K562 (cell line): ENCODE measurements around the gene ITGAL. TPM values are rescaled to one million over a fixed set of nuclear protein-coding genes. Genes with fewer than 3 reads are reported as not detected.

Experiments
- ATAC-seq: fragments of 200-7000 bp; cut with Tn5 transposase; 3 replicates; pipeline ENCODE4 v1.9.1; 2020; ENCODE audit warnings: moderate library complexity
- BruUV-seq: library from RNA; stranded (reverse); fragments of 400-500 nt; replicated peaks from 2 replicates; lab custom pipeline; 2021; lab: Mats Ljungman, UMichigan
- CTCF ChIA-PET: fragments of 300-600 bp; formaldehyde crosslinking; extraction: SDS; loops from one replicate; lab custom pipeline; 2021; ENCODE audit warnings: low intra/inter-chr PET ratio; lab: Yijun Ruan, JAX
- POLR2A ChIA-PET: fragments of 300-600, 350-650 bp; sonication (Branson Sonifier 250); formaldehyde crosslinking; extraction: SDS; loops from one replicate; lab custom pipeline; 2021; ENCODE audit warnings: antibody characterized with exemption, inconsistent platforms; lab: Yijun Ruan, JAX
- DNase-seq, 4 experiments: peaks; one replicate each; pipeline versions ENCODE4 v3.0.0 to v3.0.0-alpha.2; 2011 to 2018; ENCODE audit warnings: low spot score in 3 of 4, mixed read lengths in 3 of 4; ENCODE audit errors: extremely low read depth in 1 of 4
- FAIRE-seq: peaks from 2 replicates; lab custom pipeline; 2011; peaks lifted over from hg19 to GRCh38; lab: Jason Lieb, UNC
- H2AFZ ChIP-seq: 2 replicates; pipeline ENCODE4 v1.6.0; 2011; ENCODE audit warnings: low read depth, low read length, control low read depth, inconsistent platforms
- H3K27ac ChIP-seq: fragments of 200-600 bp; 3 replicates; pipeline ENCODE4 v1.8.0; 2011; ENCODE audit warnings: low read depth, mild to moderate bottlenecking, control low read depth, inconsistent platforms, low read length, moderate library complexity, mixed read lengths; ENCODE audit errors: extremely low read depth
- H3K27me3 ChIP-seq, 2 experiments: fragments of 300-600 bp in 1 of 2; 2 replicates in 1 of 2; 3 replicates in 1 of 2; pipeline versions ENCODE4 v1.6.0 to v1.8.0; 2011; ENCODE audit warnings: inconsistent platforms in 2 of 2, low read length in 2 of 2, mild to moderate bottlenecking in 1 of 2, mixed read lengths in 1 of 2, moderate library complexity in 1 of 2; ENCODE audit not compliant: control insufficient read depth in 2 of 2, insufficient read depth in 2 of 2
- H3K36me3 ChIP-seq: fragments of 300-600 bp; 3 replicates; pipeline ENCODE4 v1.8.0; 2011; ENCODE audit warnings: mild to moderate bottlenecking, low read length, inconsistent platforms; ENCODE audit not compliant: control insufficient read depth, insufficient read depth
- H3K4me1 ChIP-seq, 2 experiments: fragments of 200-600 bp in 1 of 2; replicated peaks in 1 of 2; 2 replicates in 1 of 2; 3 replicates in 1 of 2; pipeline versions ENCODE4 v1.5.1 to v1.8.0; 2011; ENCODE audit warnings: inconsistent platforms in 2 of 2, low read length in 2 of 2, mild to moderate bottlenecking in 1 of 2, mixed read lengths in 1 of 2, moderate library complexity in 1 of 2; ENCODE audit not compliant: control insufficient read depth in 2 of 2, insufficient read depth in 2 of 2
- H3K4me2 ChIP-seq: 2 replicates; pipeline ENCODE4 v1.6.1; 2011; ENCODE audit warnings: low read length, control low read depth, inconsistent platforms, mixed read lengths; ENCODE audit not compliant: insufficient read depth
- H3K4me3 ChIP-seq: fragments of 200-600 bp; sonication (generic), shearing (Covaris generic); 2 replicates; pipeline ENCODE4 v1.5.1; 2016; ENCODE audit warnings: control low read depth, inconsistent platforms
- H3K79me2 ChIP-seq: fragments of 200-600 bp; 3 replicates; pipeline ENCODE4 v1.8.0; 2011; ENCODE audit warnings: low read length, inconsistent platforms; ENCODE audit not compliant: control insufficient read depth, insufficient read depth
- H3K9ac ChIP-seq, 2 experiments: 2 replicates each; pipeline versions ENCODE4 v1.6.0 to v1.6.1; 2011; ENCODE audit warnings: low read depth in 2 of 2, low read length in 2 of 2, control low read depth in 1 of 2, inconsistent platforms in 1 of 2, mild to moderate bottlenecking in 1 of 2, mixed read lengths in 1 of 2; ENCODE audit not compliant: insufficient read depth in 1 of 2
- H3K9me1 ChIP-seq: one replicate; pipeline ENCODE4 v1.6.0; 2011; ENCODE audit warnings: inconsistent platforms, mild to moderate bottlenecking, low read length, moderate library complexity; ENCODE audit not compliant: control insufficient read depth, insufficient read depth
- H3K9me3 ChIP-seq: replicated peaks from 2 replicates; pipeline ENCODE4 v1.5.1; 2011; ENCODE audit warnings: low read depth, low read length, inconsistent platforms; ENCODE audit not compliant: control insufficient read depth, insufficient read depth
- H4K20me1 ChIP-seq: replicated peaks from 2 replicates; pipeline ENCODE4 v1.6.1; 2011; ENCODE audit warnings: low read length, inconsistent platforms, mixed read lengths; ENCODE audit not compliant: control insufficient read depth, insufficient read depth
- FOSL1 ChIP-seq: fragments of 200-800 bp; sonication (Bioruptor generic); conservative IDR thresholded peaks from 2 replicates; pipeline ENCODE4 v1.6.1; 2016; ENCODE audit warnings: missing genetic modification characterization, missing compliant biosample characterization
- RCOR1 ChIP-seq, 2 experiments: IDR thresholded peaks; 2 replicates each; pipeline ENCODE4 v1.6.1; 2012; ENCODE audit warnings: low read depth in 2 of 2, low read length in 2 of 2, borderline replicate concordance in 1 of 2, improper control_type of control experiment in 1 of 2
- TGIF2 ChIP-seq: sonication (generic); formaldehyde crosslinking; IDR thresholded peaks from 2 replicates; pipeline ENCODE4 v1.8.1; 2022; ENCODE audit warnings: mild to moderate bottlenecking, missing genetic modification reagents, moderate library complexity
- ZNF778 ChIP-seq: fragments of 450-650 bp; formaldehyde crosslinking; IDR thresholded peaks from 2 replicates; pipeline ENCODE4 v1.4.0; 2020; ENCODE audit warnings: mild to moderate bottlenecking, moderate library complexity
- WGBS: fragments of 100-300 bp; shearing (Covaris generic); methylation state at CpG from one replicate; pipeline ENCODE4 v1.1.6; 2016; ENCODE audit warnings: low coverage, mixed read lengths; ENCODE audit not compliant: insufficient coverage; ENCODE audit errors: missing lambda C conversion rate; 5-methylcytosine and 5-hydroxymethylcytosine counted together
- in situ Hi-C: fragments of 300-500 bp; cut with MboI; formaldehyde crosslinking; loops from 4 replicates; pipeline ENCODE4 v1.15.0; 2018; ENCODE audit warnings: inconsistent platforms, mixed read lengths
- intact Hi-C: fragments of 100-400 bp; cut with micrococcal nuclease; formaldehyde crosslinking; loops from 2 replicates; pipeline ENCODE4 v1.14.2; 2022
- polyA plus RNA-seq, 8 experiments: library from polyadenylated mRNA; depleted of rRNA in 4 of 8; stranded (reverse) in 5 of 8; unstranded in 3 of 8; fragments of >200 nt; fragmentation: Nextera tagmentation in 2 of 8; fragmentation: Illumina TruSeq in 1 of 8; extraction: Ambion mirVana in 2 of 8; extraction: Trizol in 1 of 8; gene quantifications; 2 replicates each; pipeline versions ENCODE4 v1.2.1 to v1.2.3, GENCODE V29; 2011 to 2014; ENCODE audit warnings: inconsistent platforms in 1 of 8, missing spikeins in 1 of 8
- total RNA-seq, 7 experiments: library from RNA; depleted of rRNA in 6 of 7; stranded (reverse); fragments of >200 nt in 6 of 7; fragmentation: Illumina TruSeq in 2 of 7; extraction: Trizol in 2 of 7; gene quantifications; 2 replicates each; pipeline versions ENCODE4 v1.2.1 to v1.2.3, GENCODE V29; 2011 to 2021; ENCODE audit warnings: low replicate concordance in 1 of 7
- TF ChIP-seq, protein P1 (sequence below): IDR thresholded peaks from 2 replicates; pipeline ENCODE4 v1.6.1; 2011; ENCODE audit not compliant: insufficient read length; ENCODE audit errors: extremely low read depth
- TF ChIP-seq, protein P2 (sequence below): fragments of 450-650 bp; IDR thresholded peaks from 2 replicates; pipeline ENCODE4 v1.6.1; 2016; ENCODE audit warnings: mild to moderate bottlenecking, moderate library complexity
- TF ChIP-seq, protein P3 (sequence below): fragments of 250-450 bp; sonication (Bioruptor Pico); IDR thresholded peaks from 2 replicates; pipeline ENCODE4 v1.5.0; 2022; ENCODE audit warnings: mild to moderate bottlenecking

ITGAL gene
- total and polyA plus RNA-seq, 9 of the 15 experiments (the other 6 are each of a cell fraction or from before 2014, with no cell fraction given) = 0.01 to 0.53 TPM; not detected in 7

DNA sequence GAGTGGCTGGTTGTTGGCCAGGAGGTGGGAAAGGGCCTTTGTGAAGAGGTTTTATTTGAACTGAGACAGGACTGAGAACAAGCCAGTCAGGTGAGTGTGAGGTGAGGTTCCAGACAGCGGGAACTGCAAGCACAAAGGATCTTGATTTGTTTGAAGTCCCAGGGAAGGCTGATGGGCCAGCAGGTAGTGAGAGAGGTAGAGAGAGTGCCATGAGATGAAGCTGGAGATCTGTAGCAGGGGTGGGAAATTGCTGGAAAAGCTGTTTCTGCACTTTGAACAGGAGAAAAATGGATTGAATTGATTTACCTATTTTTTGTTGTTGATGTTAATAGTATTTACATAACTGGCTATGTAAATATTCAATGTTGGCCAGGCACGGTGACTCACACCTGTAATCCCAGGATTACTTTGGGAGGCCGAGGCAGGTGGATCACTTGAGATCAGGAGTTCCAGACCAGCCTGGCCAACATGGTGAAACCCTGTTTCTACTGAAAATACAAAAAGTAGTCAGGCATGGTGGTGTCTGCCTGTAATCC lies 35.0 kb upstream of the ITGAL start:
- in situ Hi-C loops = loop anchor here (10.0 kb wide), 1 partner anchor 187 kb away; no protein-coding TSS in a partner anchor
- Histone ChIP-seq H3K27me3 (no peaks in the 10 kb centered on the region), H3K4me2 (no peak overlapping the region), H3K4me3 (no peak overlapping the region), H2AFZ (no peak overlapping the region), H3K36me3 (no peaks in the 10 kb centered on the region), H4K20me1 (no peaks in the 10 kb centered on the region), H3K27ac (no peak overlapping the region), H3K79me2 (no peaks in the 10 kb centered on the region), H3K4me1 (no peaks in the 10 kb centered on the region), H3K9ac (no peak overlapping the region), H3K9me3 (no peaks in the 10 kb centered on the region), H3K9me1 (no peaks in the 10 kb centered on the region)
- ChIA-PET CTCF (no interaction called here), POLR2A (interaction anchor here (0.9 to 1.2 kb wide), 2 partner anchors 119 to 221 kb away, joined by 3 read pairs; no protein-coding TSS in a partner anchor)
- ATAC-seq = no peak
- 41% methylated on average over 3 of the region's 3 CpGs for WGBS
- BruUV-seq = no TSS peak
- no peak for DNase-seq
- intact Hi-C loops = no loop called here
- FAIRE-seq = no peak
- TF ChIP-seq, protein P1, sequence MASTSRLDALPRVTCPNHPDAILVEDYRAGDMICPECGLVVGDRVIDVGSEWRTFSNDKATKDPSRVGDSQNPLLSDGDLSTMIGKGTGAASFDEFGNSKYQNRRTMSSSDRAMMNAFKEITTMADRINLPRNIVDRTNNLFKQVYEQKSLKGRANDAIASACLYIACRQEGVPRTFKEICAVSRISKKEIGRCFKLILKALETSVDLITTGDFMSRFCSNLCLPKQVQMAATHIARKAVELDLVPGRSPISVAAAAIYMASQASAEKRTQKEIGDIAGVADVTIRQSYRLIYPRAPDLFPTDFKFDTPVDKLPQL = no peak
- TF ChIP-seq, protein P2, sequence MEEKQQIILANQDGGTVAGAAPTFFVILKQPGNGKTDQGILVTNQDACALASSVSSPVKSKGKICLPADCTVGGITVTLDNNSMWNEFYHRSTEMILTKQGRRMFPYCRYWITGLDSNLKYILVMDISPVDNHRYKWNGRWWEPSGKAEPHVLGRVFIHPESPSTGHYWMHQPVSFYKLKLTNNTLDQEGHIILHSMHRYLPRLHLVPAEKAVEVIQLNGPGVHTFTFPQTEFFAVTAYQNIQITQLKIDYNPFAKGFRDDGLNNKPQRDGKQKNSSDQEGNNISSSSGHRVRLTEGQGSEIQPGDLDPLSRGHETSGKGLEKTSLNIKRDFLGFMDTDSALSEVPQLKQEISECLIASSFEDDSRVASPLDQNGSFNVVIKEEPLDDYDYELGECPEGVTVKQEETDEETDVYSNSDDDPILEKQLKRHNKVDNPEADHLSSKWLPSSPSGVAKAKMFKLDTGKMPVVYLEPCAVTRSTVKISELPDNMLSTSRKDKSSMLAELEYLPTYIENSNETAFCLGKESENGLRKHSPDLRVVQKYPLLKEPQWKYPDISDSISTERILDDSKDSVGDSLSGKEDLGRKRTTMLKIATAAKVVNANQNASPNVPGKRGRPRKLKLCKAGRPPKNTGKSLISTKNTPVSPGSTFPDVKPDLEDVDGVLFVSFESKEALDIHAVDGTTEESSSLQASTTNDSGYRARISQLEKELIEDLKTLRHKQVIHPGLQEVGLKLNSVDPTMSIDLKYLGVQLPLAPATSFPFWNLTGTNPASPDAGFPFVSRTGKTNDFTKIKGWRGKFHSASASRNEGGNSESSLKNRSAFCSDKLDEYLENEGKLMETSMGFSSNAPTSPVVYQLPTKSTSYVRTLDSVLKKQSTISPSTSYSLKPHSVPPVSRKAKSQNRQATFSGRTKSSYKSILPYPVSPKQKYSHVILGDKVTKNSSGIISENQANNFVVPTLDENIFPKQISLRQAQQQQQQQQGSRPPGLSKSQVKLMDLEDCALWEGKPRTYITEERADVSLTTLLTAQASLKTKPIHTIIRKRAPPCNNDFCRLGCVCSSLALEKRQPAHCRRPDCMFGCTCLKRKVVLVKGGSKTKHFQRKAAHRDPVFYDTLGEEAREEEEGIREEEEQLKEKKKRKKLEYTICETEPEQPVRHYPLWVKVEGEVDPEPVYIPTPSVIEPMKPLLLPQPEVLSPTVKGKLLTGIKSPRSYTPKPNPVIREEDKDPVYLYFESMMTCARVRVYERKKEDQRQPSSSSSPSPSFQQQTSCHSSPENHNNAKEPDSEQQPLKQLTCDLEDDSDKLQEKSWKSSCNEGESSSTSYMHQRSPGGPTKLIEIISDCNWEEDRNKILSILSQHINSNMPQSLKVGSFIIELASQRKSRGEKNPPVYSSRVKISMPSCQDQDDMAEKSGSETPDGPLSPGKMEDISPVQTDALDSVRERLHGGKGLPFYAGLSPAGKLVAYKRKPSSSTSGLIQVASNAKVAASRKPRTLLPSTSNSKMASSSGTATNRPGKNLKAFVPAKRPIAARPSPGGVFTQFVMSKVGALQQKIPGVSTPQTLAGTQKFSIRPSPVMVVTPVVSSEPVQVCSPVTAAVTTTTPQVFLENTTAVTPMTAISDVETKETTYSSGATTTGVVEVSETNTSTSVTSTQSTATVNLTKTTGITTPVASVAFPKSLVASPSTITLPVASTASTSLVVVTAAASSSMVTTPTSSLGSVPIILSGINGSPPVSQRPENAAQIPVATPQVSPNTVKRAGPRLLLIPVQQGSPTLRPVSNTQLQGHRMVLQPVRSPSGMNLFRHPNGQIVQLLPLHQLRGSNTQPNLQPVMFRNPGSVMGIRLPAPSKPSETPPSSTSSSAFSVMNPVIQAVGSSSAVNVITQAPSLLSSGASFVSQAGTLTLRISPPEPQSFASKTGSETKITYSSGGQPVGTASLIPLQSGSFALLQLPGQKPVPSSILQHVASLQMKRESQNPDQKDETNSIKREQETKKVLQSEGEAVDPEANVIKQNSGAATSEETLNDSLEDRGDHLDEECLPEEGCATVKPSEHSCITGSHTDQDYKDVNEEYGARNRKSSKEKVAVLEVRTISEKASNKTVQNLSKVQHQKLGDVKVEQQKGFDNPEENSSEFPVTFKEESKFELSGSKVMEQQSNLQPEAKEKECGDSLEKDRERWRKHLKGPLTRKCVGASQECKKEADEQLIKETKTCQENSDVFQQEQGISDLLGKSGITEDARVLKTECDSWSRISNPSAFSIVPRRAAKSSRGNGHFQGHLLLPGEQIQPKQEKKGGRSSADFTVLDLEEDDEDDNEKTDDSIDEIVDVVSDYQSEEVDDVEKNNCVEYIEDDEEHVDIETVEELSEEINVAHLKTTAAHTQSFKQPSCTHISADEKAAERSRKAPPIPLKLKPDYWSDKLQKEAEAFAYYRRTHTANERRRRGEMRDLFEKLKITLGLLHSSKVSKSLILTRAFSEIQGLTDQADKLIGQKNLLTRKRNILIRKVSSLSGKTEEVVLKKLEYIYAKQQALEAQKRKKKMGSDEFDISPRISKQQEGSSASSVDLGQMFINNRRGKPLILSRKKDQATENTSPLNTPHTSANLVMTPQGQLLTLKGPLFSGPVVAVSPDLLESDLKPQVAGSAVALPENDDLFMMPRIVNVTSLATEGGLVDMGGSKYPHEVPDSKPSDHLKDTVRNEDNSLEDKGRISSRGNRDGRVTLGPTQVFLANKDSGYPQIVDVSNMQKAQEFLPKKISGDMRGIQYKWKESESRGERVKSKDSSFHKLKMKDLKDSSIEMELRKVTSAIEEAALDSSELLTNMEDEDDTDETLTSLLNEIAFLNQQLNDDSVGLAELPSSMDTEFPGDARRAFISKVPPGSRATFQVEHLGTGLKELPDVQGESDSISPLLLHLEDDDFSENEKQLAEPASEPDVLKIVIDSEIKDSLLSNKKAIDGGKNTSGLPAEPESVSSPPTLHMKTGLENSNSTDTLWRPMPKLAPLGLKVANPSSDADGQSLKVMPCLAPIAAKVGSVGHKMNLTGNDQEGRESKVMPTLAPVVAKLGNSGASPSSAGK = no peak
- TF ChIP-seq, protein P3, sequence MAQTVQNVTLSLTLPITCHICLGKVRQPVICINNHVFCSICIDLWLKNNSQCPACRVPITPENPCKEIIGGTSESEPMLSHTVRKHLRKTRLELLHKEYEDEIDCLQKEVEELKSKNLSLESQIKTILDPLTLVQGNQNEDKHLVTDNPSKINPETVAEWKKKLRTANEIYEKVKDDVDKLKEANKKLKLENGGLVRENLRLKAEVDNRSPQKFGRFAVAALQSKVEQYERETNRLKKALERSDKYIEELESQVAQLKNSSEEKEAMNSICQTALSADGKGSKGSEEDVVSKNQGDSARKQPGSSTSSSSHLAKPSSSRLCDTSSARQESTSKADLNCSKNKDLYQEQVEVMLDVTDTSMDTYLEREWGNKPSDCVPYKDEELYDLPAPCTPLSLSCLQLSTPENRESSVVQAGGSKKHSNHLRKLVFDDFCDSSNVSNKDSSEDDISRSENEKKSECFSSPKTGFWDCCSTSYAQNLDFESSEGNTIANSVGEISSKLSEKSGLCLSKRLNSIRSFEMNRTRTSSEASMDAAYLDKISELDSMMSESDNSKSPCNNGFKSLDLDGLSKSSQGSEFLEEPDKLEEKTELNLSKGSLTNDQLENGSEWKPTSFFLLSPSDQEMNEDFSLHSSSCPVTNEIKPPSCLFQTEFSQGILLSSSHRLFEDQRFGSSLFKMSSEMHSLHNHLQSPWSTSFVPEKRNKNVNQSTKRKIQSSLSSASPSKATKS = no peak
- TF ChIP-seq RCOR1 (IDR thresholded peaks at IDR 0.05; ENCODE audit: borderline replicate concordance in 1 of 2, low read depth in 2 of 2, low read length in 2 of 2) (no peak), ZNF778 (CRISPR knock-in tag) (no peak), FOSL1 (tag) (no peak), TGIF2 (CRISPR knock-in tag) (no peak)
